ENCODE results near the gene BRMS1. TPM values are rescaled to one million over a fixed set of nuclear protein-coding genes. Genes with fewer than 3 reads are reported as not detected.

BRMS1 gene, protein sequence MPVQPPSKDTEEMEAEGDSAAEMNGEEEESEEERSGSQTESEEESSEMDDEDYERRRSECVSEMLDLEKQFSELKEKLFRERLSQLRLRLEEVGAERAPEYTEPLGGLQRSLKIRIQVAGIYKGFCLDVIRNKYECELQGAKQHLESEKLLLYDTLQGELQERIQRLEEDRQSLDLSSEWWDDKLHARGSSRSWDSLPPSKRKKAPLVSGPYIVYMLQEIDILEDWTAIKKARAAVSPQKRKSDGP
- total RNA-seq = 13.8 TPM

DNA sequence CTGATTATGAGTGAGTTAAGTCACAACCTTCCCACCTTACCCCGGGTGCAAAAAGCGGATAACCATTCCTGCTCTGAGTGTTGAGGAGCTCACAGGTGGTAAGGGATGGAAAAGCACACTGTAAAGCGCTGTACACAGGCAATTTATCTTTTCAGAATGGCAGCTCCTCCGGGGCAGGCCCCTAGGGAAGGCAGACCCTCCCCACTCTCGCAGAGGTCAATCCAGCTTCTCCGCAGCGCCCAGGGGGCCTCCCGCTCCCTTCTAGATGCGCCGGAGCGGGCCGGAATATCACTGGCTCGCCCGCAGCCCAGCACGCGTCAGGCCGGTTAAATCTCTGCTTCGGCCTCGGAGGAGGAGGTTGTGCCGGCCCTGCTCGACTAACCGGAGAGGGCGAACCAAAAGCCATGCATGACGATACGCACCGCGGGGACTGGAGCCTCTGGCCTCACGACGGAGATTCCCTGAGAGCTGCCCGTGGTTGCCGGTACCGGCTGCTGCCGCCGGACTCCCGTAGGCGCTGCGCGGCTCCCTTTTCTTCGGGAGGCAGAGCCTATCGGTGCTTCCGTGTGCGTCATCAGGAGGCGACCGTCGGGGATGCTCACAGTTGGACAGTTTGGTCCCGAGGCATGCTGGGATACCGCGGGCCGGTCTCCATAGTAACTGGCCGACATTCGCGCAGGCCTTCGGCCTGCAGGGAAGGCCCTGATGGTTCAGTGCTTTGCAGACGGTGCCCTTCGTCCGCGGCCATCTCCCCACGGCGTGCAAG is at the start of gene BRMS1:
BRMS1 (minus strand) TSS at position 555 of the 766 bp plus-strand sequence. CDS start 2,870 bp downstream, outside the sequence.

DNA sequence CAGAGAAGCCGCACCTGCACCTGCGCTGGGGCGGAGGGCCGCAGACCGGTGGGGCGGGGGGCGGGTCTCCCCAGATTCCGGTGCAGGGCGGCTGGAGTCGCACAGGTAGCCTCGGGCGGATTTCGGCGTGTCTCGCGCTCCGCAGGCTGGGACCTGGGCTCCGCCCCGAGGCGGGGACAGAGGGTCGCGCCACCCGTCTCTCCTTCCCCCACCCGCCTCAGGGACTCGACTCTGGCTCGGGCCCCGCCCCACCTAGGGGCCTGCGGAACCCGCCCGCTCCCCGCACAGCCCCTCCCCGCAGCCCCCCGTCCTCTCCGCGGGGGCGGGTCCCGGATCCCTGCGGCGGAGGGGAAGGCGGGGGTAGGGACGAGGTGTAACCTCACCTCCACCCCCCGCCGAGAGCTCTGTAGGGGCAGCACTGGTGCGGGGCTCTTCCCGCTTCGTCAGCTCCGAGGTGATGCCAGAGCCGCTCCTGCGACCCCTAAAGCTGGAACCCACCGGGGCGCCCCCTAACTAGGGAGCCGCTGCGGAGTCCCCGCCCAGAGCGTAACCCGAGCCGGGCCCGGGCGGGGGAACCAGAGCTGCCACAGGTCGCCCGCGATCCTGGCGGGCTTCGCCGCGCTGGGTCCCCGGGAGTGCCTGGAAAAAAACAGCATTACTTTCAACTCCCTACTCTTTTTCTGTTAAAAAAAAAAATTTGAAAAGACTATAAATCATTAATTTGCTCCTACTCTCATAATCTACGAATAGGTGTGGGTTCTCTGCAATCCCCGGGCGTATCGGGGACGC is 26.9 kb upstream of the BRMS1 start, which contains the start of gene SLC29A2:
SLC29A2 (minus strand) TSS at position 134 of the 789 bp plus-strand sequence. CDS start 169 bp downstream, outside the sequence.

DNA sequence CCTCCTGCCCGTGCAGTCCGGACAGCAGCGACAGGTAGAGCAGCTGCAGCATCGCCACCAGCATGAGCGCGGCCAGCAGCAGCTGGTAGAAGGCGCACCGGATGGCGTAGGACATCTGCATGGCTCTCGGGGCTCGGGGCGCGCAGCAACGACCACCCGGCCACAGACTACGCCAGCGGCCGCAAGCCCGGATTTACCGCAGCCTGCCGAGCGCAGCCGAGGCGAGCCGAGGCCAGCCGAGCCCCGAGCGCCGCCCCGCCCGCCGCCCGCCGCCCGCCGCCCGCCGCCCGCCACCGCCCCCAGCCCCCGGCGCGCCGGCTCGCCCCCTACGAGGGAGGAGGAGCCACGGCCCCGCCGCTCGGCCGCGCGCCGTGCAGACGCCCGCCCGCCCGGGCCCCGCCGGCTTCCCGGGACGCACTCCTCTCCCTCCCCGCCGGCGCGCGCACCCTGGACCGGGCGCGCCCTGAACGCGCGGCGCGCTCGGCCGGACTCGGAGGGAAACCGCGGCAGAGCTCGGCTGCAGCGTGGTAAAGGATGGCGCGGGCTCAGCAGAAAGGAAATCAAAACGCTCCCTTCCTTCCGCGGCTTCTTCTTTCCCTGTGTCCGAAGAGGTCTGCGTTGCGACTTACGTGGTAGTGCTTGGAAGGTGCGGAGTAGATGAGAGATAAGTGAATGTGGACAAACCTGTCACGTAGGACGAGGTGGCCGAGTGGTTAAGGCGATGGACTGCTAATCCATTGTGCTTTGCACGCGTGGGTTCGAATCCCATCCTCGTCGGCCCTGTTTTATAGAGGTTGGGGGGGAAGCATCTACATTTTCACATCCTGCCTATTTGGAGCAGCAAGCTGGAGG is 2.7 kb upstream of the BRMS1 start, which contains the start of gene B4GAT1:
B4GAT1 (minus strand) TSS at position 205 of the 852 bp plus-strand sequence; CDS start at position 121, 84 bp downstream.

DNA sequence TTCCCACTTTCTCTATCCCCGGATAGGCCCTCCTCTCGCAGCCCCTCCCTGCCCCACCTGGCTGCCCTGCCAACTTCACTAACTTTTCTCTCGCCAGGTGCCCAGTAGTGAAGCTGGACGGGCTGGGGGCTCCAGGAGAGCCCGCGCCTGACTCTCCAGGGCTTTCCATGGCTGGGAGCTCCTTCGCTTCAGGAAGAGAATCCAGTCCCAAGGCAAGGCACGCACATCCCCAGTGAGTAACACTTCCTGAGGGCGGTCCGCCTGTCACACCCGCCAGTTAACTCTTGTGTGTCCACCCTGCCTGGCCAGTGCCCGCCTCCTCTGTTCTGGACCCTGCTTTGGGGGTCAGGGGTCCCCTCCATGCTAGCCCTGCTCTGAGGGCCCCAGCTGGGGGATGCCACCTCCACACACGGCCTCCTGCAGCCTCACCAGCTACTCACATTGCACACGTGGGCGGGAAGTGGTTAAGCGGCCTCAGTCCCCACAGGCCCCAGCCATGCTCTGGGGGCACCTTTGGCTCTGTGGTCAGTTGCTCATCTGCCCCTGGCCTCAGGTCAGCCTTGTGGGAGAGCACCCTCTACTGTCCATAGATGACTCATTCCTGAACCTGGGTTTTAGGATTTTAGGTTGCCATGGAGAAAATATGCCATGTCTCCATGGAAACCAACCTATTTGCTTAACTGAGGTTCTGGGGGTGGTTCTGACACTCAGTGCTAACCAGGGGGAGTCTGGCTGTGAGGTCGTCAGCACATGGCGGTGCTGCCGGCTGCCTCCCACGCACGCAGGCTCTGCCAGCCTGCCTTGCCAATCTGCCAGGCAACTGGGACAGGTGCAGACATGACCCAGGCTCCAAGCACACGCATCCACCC is 8.4 kb downstream of the BRMS1 start, which contains the start of gene RIN1:
RIN1 (minus strand) TSS at position 201 of the 869 bp plus-strand sequence; CDS start at position 169, 32 bp downstream.

DNA sequence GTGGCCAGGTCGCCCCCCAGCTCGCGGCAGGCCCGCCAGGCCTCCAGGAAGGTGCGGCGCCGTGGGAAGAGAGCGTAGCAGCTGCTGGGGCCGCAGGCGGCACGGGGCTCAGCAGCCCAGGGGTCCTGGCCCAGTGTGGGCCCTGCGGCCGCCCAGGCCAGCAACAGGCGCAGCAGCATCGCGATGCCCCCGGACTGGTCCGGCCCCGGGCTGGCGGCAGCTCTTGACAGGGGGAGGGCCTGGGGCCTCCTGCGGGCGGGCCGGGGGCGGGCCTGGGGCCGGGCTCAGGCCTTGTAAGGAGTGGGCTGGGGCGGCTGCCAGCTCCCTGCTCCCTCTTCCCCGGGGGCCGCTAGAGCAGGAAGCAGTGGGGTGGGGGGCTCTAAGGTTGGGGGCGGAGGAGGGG is 28.1 kb downstream of the BRMS1 start, which contains the start of gene CD248:
CD248 (minus strand) TSS at position 196 of the 403 bp plus-strand sequence; CDS start at position 179, 17 bp downstream.

DNA sequence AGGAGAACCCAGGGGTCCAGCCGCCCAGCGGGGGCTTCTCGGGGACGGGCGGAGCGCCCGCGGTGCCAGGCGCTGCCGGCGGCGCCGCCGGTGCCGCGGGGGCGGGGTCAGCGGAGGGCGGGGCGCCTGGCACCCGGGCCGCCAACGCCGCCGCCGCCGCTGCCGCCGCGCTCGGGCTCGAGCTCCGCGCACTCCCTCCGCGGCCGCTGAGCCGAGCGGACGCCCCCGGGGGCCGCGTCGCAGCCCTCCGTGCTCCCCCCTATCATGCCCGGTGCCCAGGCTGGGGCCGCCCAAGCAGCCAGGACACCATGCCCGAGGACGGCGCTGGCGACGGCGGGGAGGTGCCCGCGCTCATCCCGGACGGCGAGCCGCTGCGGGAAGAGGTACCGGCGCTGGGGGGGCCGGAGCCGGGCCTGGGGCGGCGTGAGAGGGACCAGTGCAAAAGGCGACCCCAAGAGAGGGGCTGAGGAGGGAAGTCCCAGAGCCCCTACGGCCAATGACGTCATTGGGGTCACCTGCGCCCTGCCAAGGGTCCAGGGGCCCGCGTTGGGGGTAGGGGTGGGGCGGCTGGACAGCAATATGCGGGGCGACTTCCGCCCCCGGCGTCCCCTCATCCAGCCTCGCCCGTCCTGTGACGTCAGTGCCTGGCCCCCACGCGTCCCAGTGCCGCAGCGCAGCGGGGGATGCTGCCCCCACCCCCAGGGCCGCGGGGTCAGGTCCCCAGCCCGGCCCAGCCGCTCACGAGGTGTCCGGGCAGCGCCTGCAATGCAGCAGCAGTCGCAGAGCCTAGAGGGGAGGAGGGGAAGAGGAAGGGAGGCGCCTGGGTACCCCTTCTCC is 53.0 kb downstream of the BRMS1 start, which contains the start of gene TMEM151A:
TMEM151A (plus strand) TSS at position 189 of the 837 bp plus-strand sequence; CDS start at position 309, 120 bp downstream.

DNA sequence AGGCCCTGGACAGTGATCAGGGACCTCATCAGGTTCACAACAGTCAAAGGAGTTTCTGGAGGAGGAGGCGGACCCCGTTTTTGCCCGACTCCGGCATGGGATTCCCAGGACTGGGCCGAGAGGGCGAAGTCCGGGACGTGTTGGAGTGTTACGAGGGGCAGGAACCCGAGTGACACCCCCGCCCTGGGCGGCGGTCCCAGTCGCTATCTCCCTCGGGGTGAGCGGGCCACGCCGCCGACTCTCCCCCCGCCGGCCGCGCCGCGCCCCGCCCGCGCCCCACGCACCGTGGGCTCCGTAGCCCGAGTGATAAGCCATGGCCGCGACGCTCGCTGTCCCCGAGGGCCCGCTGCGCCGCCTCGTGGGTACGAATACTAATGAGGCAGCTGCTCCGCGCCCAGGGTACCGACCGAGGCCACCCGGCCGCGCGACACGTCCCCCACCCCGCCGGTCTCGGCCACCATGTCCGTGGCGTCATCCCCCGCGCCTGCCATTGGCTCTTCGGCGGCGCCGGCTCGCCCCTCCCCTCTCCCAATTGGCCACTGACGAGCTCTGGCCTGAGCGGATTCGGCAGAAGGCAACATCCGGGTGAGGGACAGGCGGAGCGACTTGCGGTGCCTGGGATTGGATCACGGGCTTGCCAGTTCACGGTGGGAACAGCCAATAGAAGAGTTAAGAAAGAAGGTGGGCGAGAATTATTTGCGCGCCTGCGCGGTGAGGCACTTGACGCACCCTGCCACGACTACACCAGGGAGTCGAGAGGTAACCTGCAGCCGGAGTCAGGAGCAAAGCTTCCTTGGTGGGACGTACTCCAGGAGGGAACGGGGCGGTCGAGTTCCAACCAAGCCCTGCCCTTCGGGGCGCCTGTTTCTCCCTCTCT is 56.0 kb downstream of the BRMS1 start, which contains the start of gene YIF1A:
YIF1A (minus strand) TSS at position 473 of the 877 bp plus-strand sequence; CDS start at position 315, 158 bp downstream.

Small RNA genes lying within 50 kb of the gene (small RNA-seq; reads per million reads assigned to genes)
- not detected for gene RF00017 (ENCODE audit: low replicate concordance)
- 0.34 reads per million, percentile 18 among the genes with 10 or more reads in this experiment for gene RNU1-84P (ENCODE audit: low replicate concordance)

Other genes starting within 250 kb of the BRMS1 start
- gene KLC2, start 87.4 kb downstream of the BRMS1 start, total RNA-seq = 56.7 TPM
- 41.0 TPM for gene RAB1B, start 76.5 kb downstream of the BRMS1 start, total RNA-seq
- gene CNIH2, start 66.9 kb downstream of the BRMS1 start, total RNA-seq = 79.2 TPM
- 28.8 TPM for gene YIF1A, start 56.0 kb downstream of the BRMS1 start, total RNA-seq
- gene TMEM151A, start 53.2 kb downstream of the BRMS1 start, total RNA-seq = 9.7 TPM
- gene CD248, start 28.1 kb downstream of the BRMS1 start, total RNA-seq = 1.3 TPM
- 0.94 TPM for gene RIN1, start 8.7 kb downstream of the BRMS1 start, total RNA-seq
- gene B4GAT1, start 2.5 kb upstream of the BRMS1 start, total RNA-seq = 60.4 TPM
- 4.4 TPM for gene SLC29A2, start 26.7 kb upstream of the BRMS1 start, total RNA-seq
- gene NPAS4, start 75.9 kb upstream of the BRMS1 start, total RNA-seq = 2.2 TPM
- 11.6 TPM for gene MRPL11, start 93.7 kb upstream of the BRMS1 start, total RNA-seq
- gene PELI3, start 121.8 kb upstream of the BRMS1 start, total RNA-seq = 24.7 TPM
- 40.4 TPM for gene DPP3, start 135.3 kb upstream of the BRMS1 start, total RNA-seq
- 107 TPM for gene BBS1, start 165.5 kb upstream of the BRMS1 start, total RNA-seq
- gene ZDHHC24, start 200.9 kb upstream of the BRMS1 start, total RNA-seq = 5.9 TPM
- gene ACTN3, start 201.8 kb upstream of the BRMS1 start, total RNA-seq = not detected
- gene CTSF, start 223.5 kb upstream of the BRMS1 start, total RNA-seq = 47.9 TPM
- gene CCDC87, start 248.0 kb upstream of the BRMS1 start, total RNA-seq = 0.63 TPM
- gene CCS, start 248.1 kb upstream of the BRMS1 start, total RNA-seq = 36.9 TPM

Measured in parietal lobe (tissue), 2 donors.